Calu3 (cell line): ENCODE results near the gene SYNE1. TPM values are rescaled to one million over a fixed set of nuclear protein-coding genes. Genes with fewer than 3 reads are reported as not detected.

Experiments used
- BruUV-seq: library from RNA; stranded (reverse); fragments of 400-500 nt; replicated peaks from 2 replicates; lab custom pipeline; 2021; lab: Mats Ljungman, UMichigan
- CTCF ChIA-PET: fragments of 300-600 bp; sonication (Branson Sonifier 250); formaldehyde crosslinking; loops from one replicate; lab custom pipeline; 2022; ENCODE audit warnings: antibody characterized with exemption; lab: Charles Lee
- DNase-seq: peaks from one replicate; pipeline ENCODE4 v3.0.0; 2022
- H3K27ac Mint-ChIP-seq: one replicate; pipeline ENCODE4 v1.8.0; 2022; ENCODE audit warnings: mixed read lengths; ENCODE audit not compliant: unreplicated experiment
- H3K27me3 Mint-ChIP-seq: one replicate; pipeline ENCODE4 v1.8.0; 2022; ENCODE audit warnings: mixed read lengths; ENCODE audit not compliant: unreplicated experiment
- H3K36me3 Mint-ChIP-seq: one replicate; pipeline ENCODE4 v1.8.0; 2022; ENCODE audit warnings: mild to moderate bottlenecking, moderate library complexity, mixed read lengths; ENCODE audit not compliant: insufficient read depth, unreplicated experiment
- H3K4me1 Mint-ChIP-seq: one replicate; pipeline ENCODE4 v1.8.0; 2022; ENCODE audit warnings: mild to moderate bottlenecking, low read depth, mixed read lengths; ENCODE audit not compliant: unreplicated experiment
- H3K4me3 Mint-ChIP-seq: one replicate; pipeline ENCODE4 v1.8.0; 2022; ENCODE audit warnings: mild to moderate bottlenecking, low read depth, moderate library complexity, mixed read lengths; ENCODE audit not compliant: unreplicated experiment
- H3K9me3 Mint-ChIP-seq: one replicate; pipeline ENCODE4 v1.8.0; 2022; ENCODE audit warnings: low read depth, mixed read lengths; ENCODE audit not compliant: unreplicated experiment
- CTCF ChIP-seq: fragments of 200-600 bp; IDR thresholded peaks from one replicate; pipeline ENCODE4 v1.8.0; 2022; ENCODE audit warnings: antibody characterized with exemption; ENCODE audit not compliant: unreplicated experiment
- intact Hi-C: fragments of 100-400 bp; cut with micrococcal nuclease; formaldehyde crosslinking; loops from one replicate; pipeline ENCODE4 v1.10.0; 2022; ENCODE audit not compliant: unreplicated experiment
- total RNA-seq: library from RNA; stranded (reverse); gene quantifications from 2 replicates; pipeline ENCODE4 v1.2.3, GENCODE V29; 2022

Gene SYNE1
- total RNA-seq, 1 experiment from 2014 or later = 28.1 TPM

- H3K27ac Mint-ChIP-seq = no peak overlapping the region
- no peak overlapping the region for H3K4me3 Mint-ChIP-seq
- no peak for DNase-seq
- H3K36me3 Mint-ChIP-seq = no peaks in the 10 kb centered on the region
- BruUV-seq = no TSS peak
- intact Hi-C loops = no loop called here
- no peaks in the 10 kb centered on the region for H3K4me1 Mint-ChIP-seq
- CTCF ChIA-PET = no interaction called here
- H3K9me3 Mint-ChIP-seq = no peaks in the 10 kb centered on the region
- no peak for TF ChIP-seq CTCF
- no peaks in the 10 kb centered on the region for H3K27me3 Mint-ChIP-seq
Observed at GRCh38 chr6:152136449-152136825, 500.7 kb downstream of the SYNE1 start.

GRCh38 chr6:152135755-152136448 is 501.3 kb downstream of the SYNE1 start:
- DNase-seq = no peak
- CTCF ChIA-PET = no interaction called here

GRCh38 chr6:152130441-152130840 is 506.7 kb downstream of the SYNE1 start:
- Mint-ChIP-seq H3K4me3 (no peak overlapping the region), H3K36me3 (peaks cover 5% of the 10 kb centered on the region), H3K27ac (no peak overlapping the region), H3K27me3 (no peaks in the 10 kb centered on the region), H3K9me3 (no peaks in the 10 kb centered on the region), H3K4me1 (no peaks in the 10 kb centered on the region)
- BruUV-seq = no TSS peak
- no peak for TF ChIP-seq CTCF
- CTCF ChIA-PET = no interaction called here
- intact Hi-C loops = no loop called here
- no peak for DNase-seq

More at GRCh38 chr6:152135755-152136448, 501.3 kb downstream of the SYNE1 start:
- Mint-ChIP-seq H3K9me3 (no peaks in the 10 kb centered on the region), H3K36me3 (no peaks in the 10 kb centered on the region), H3K4me1 (no peaks in the 10 kb centered on the region), H3K27ac (no peak overlapping the region), H3K27me3 (no peaks in the 10 kb centered on the region), H3K4me3 (no peak overlapping the region)
- no TSS peak for BruUV-seq
- intact Hi-C loops = no loop called here
- no peak for TF ChIP-seq CTCF

GRCh38 chr6:152129691-152130151 is 507.4 kb downstream of the SYNE1 start:
- Mint-ChIP-seq H3K9me3 (no peaks in the 10 kb centered on the region), H3K27ac (no peak overlapping the region), H3K4me3 (no peak overlapping the region), H3K27me3 (no peaks in the 10 kb centered on the region), H3K4me1 (no peaks in the 10 kb centered on the region), H3K36me3 (peaks cover 5% of the 10 kb centered on the region)
- no peak for DNase-seq
- CTCF ChIA-PET = no interaction called here
- BruUV-seq = no TSS peak
- intact Hi-C loops = no loop called here
- TF ChIP-seq CTCF = no peak
